Liver (tissue), 9 donors: Measurements from ENCODE around the gene CD226. TPM values are rescaled to one million over a fixed set of nuclear protein-coding genes. Genes with fewer than 3 reads are reported as not detected.

Source experiments
- DNase-seq: peaks from one replicate; pipeline ENCODE4 v3.0.0-alpha.2; 2017; ENCODE audit warnings: low spot score
- H3K27ac ChIP-seq, 2 donors: one replicate each; pipeline ENCODE4 v1.7.0; 2013; ENCODE audit warnings: inconsistent platforms in 2 of 2, low read length in 2 of 2, control low read depth in 1 of 2, low read depth in 1 of 2, mild to moderate bottlenecking in 1 of 2
- H3K27me3 ChIP-seq, 4 donors: one replicate each; pipeline versions ENCODE4 v1.6.1 to v1.7.0; 2013; ENCODE audit warnings: low read length in 3 of 4, inconsistent platforms in 1 of 4, mild to moderate bottlenecking in 1 of 4, moderate library complexity in 1 of 4; ENCODE audit not compliant: control insufficient read depth in 4 of 4, insufficient read depth in 4 of 4
- H3K36me3 ChIP-seq, 4 donors: one replicate each; pipeline versions ENCODE4 v1.6.1 to v1.7.0; 2013; ENCODE audit warnings: low read length in 3 of 4, mild to moderate bottlenecking in 3 of 4, low read depth in 1 of 4, moderate library complexity in 1 of 4; ENCODE audit not compliant: control insufficient read depth in 4 of 4, insufficient read depth in 3 of 4
- H3K4me1 ChIP-seq, 4 donors: one replicate each; pipeline versions ENCODE4 v1.6.1 to v1.7.0; 2013; ENCODE audit warnings: low read length in 3 of 4, mild to moderate bottlenecking in 3 of 4, moderate library complexity in 1 of 4; ENCODE audit not compliant: control insufficient read depth in 4 of 4, insufficient read depth in 4 of 4
- H3K4me3 ChIP-seq, 3 donors: one replicate each; pipeline versions ENCODE4 v1.6.1 to v1.7.0; 2013; ENCODE audit warnings: low read length in 3 of 3, control low read depth in 1 of 3, low read depth in 1 of 3, mild to moderate bottlenecking in 1 of 3
- H3K9ac ChIP-seq, 2 donors: one replicate each; pipeline ENCODE4 v1.7.0; 2013; ENCODE audit warnings: low read length in 2 of 2, mild to moderate bottlenecking in 2 of 2, moderate library complexity in 2 of 2, control low read depth in 1 of 2, low read depth in 1 of 2
- H3K9me3 ChIP-seq, 4 donors: one replicate each; pipeline versions ENCODE4 v1.6.1 to v1.7.0; 2013; ENCODE audit warnings: low read length in 3 of 4; ENCODE audit not compliant: control insufficient read depth in 4 of 4
- CTCF ChIP-seq: fragments of 150-350 bp; IDR thresholded peaks from 2 replicates; pipeline ENCODE4 v1.5.1; 2017; ENCODE audit warnings: improper control_type of control experiment, low read depth, low read length; ENCODE audit not compliant: missing input control
- EGR1 ChIP-seq, 2 donors: IDR thresholded peaks; 2 replicates each; pipeline ENCODE4 v1.6.1; 2016 to 2018; ENCODE audit warnings: antibody characterized with exemption in 2 of 2, low read depth in 2 of 2
- FOXA1 ChIP-seq: IDR thresholded peaks from 2 replicates; pipeline ENCODE4 v1.6.1; 2016; ENCODE audit warnings: antibody characterized with exemption
- FOXA2 ChIP-seq: IDR thresholded peaks from 2 replicates; pipeline ENCODE4 v1.6.1; 2016; ENCODE audit warnings: antibody characterized with exemption
- GABPA ChIP-seq, 2 donors: IDR thresholded peaks in 1 of 2; conservative IDR thresholded peaks in 1 of 2; 2 replicates each; pipeline ENCODE4 v1.6.1; 2016; ENCODE audit warnings: antibody characterized with exemption in 2 of 2, mild to moderate bottlenecking in 1 of 2, moderate library complexity in 1 of 2
- HNF4A ChIP-seq, 2 donors: conservative IDR thresholded peaks; 2 replicates each; pipeline ENCODE4 v1.6.1; 2016; ENCODE audit warnings: antibody characterized with exemption in 2 of 2, mild to moderate bottlenecking in 2 of 2
- HNF4G ChIP-seq: IDR thresholded peaks from 2 replicates; pipeline ENCODE4 v1.6.1; 2016; ENCODE audit warnings: antibody characterized with exemption
- JUND ChIP-seq, 2 donors: IDR thresholded peaks; 2 replicates each; pipeline ENCODE4 v1.6.1; 2016; ENCODE audit warnings: antibody characterized with exemption in 2 of 2
- NR2F2 ChIP-seq: IDR thresholded peaks from 2 replicates; pipeline ENCODE4 v1.6.1; 2016; ENCODE audit warnings: antibody characterized with exemption
- RAD21 ChIP-seq, 2 donors: IDR thresholded peaks; 2 replicates each; pipeline ENCODE4 v1.6.1; 2016; ENCODE audit warnings: antibody characterized with exemption in 2 of 2, mild to moderate bottlenecking in 2 of 2
- REST ChIP-seq: IDR thresholded peaks from 2 replicates; pipeline ENCODE4 v1.6.1; 2016; ENCODE audit warnings: antibody characterized with exemption, mild to moderate bottlenecking
- RXRA ChIP-seq, 2 donors: IDR thresholded peaks; 2 replicates each; pipeline ENCODE4 v1.6.1; 2017 to 2018; ENCODE audit warnings: antibody characterized with exemption in 2 of 2, mild to moderate bottlenecking in 1 of 2
- SP1 ChIP-seq: IDR thresholded peaks from 2 replicates; pipeline ENCODE4 v1.6.1; 2018; ENCODE audit warnings: antibody characterized with exemption, mild to moderate bottlenecking
- TAF1 ChIP-seq: conservative IDR thresholded peaks from 2 replicates; pipeline ENCODE4 v1.6.1; 2016; ENCODE audit warnings: antibody characterized with exemption, mild to moderate bottlenecking
- YY1 ChIP-seq: IDR thresholded peaks from 2 replicates; pipeline ENCODE4 v1.6.1; 2016; ENCODE audit warnings: antibody characterized with exemption, mild to moderate bottlenecking
- WGBS: extraction: QIAGEN DNeasy Blood & Tissue Kit; methylation state at CpG from one replicate; pipeline ENCODE4 v1.1.7; 2013; 5-methylcytosine and 5-hydroxymethylcytosine counted together
- polyA plus RNA-seq, 2 donors: library from polyadenylated mRNA; stranded (reverse) in 1 of 2; unstranded in 1 of 2; fragments of 200-250 nt in 1 of 2; fragments of >200 nt in 1 of 2; fragmentation: Nextera tagmentation in 1 of 2; extraction: Ambion mirVana in 1 of 2; gene quantifications; one replicate each; pipeline versions ENCODE4 v1.2.1 to v1.2.3, GENCODE V29; 2013 to 2015
- total RNA-seq, 2 donors: library from RNA; depleted of rRNA; stranded (reverse); fragments of >200 nt; gene quantifications; one replicate each; pipeline ENCODE4 v1.2.3, GENCODE V29; 2014
- TF ChIP-seq, protein P1 (sequence below): IDR thresholded peaks from 2 replicates; pipeline ENCODE4 v1.6.1; 2016; ENCODE audit warnings: antibody characterized with exemption
- TF ChIP-seq, protein P2 (sequence below): IDR thresholded peaks from 2 replicates; pipeline ENCODE4 v1.6.1; 2016; ENCODE audit warnings: antibody characterized with exemption
- TF ChIP-seq, protein P3 (sequence below): IDR thresholded peaks from 2 replicates; pipeline ENCODE4 v1.6.1; 2016; ENCODE audit warnings: antibody characterized with exemption
- donor health status: healthy.
- donor health status: healthy.
- donor health status: healthy.
- donor health status: healthy.
- donor health status: healthy.

Gene CD226
- total and polyA plus RNA-seq, 4 donors: 0.50 to 5.2 (median 3.0) TPM

DNA sequence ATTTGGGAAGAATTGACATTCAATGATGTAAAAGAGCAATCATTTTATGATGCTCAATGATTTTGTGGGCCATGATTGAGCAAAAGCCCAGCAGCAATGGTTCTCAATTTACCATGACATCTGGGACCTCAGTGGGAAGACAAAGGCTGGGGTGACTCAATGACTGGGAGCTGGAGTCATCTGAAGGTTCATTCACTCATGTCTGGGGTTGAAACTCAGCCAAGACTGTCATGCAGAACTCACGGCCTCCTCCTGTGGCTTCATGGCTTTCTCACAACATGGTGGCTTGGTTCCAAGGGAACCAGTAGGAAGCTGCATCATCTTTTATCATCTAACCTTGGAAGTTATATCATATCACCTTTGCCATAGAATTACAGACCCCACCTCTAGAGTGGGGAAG lies 45.1 kb upstream of the CD226 start:
- Histone ChIP-seq H3K36me3 (peaks cover 0 to 11% (median 3%) of the 10 kb centered on the region in 4 donors), H3K27ac (no peak overlapping the region), H3K9ac (no peak overlapping the region), H3K27me3 (no peaks in the 10 kb centered on the region), H3K9me3 (no peaks in the 10 kb centered on the region), H3K4me1 (peaks cover 0 to 3% (median 1%) of the 10 kb centered on the region in 4 donors), H3K4me3 (no peak overlapping the region)
- no peak for DNase-seq
- 93% methylated on average over 1 of the region's 1 CpG for WGBS
- TF ChIP-seq TAF1: no peak
- TF ChIP-seq, protein P1, sequence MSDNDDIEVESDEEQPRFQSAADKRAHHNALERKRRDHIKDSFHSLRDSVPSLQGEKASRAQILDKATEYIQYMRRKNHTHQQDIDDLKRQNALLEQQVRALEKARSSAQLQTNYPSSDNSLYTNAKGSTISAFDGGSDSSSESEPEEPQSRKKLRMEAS: no peak
- no peak for TF ChIP-seq EGR1 (IDR thresholded peaks at IDR 0.05; ENCODE audit: low read depth in 2 of 2)
- TF ChIP-seq, protein P2, sequence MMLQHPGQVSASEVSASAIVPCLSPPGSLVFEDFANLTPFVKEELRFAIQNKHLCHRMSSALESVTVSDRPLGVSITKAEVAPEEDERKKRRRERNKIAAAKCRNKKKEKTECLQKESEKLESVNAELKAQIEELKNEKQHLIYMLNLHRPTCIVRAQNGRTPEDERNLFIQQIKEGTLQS: no peak
- TF ChIP-seq CTCF: no peak
- no peak for TF ChIP-seq SP1
- TF ChIP-seq FOXA1: no peak
- TF ChIP-seq HNF4G: no peak
- no peak for TF ChIP-seq GABPA (IDR thresholded peaks at IDR 0.05 in 1 of 2, conservative IDR thresholded peaks at IDR 0.05 in 1 of 2)
- TF ChIP-seq REST: no peak
- TF ChIP-seq FOXA2: no peak
- TF ChIP-seq RXRA (IDR thresholded peaks at IDR 0.05): no peak
- TF ChIP-seq JUND (IDR thresholded peaks at IDR 0.05): no peak
- no peak for TF ChIP-seq YY1
- TF ChIP-seq HNF4A (conservative IDR thresholded peaks at IDR 0.05): no peak
- TF ChIP-seq, protein P3, sequence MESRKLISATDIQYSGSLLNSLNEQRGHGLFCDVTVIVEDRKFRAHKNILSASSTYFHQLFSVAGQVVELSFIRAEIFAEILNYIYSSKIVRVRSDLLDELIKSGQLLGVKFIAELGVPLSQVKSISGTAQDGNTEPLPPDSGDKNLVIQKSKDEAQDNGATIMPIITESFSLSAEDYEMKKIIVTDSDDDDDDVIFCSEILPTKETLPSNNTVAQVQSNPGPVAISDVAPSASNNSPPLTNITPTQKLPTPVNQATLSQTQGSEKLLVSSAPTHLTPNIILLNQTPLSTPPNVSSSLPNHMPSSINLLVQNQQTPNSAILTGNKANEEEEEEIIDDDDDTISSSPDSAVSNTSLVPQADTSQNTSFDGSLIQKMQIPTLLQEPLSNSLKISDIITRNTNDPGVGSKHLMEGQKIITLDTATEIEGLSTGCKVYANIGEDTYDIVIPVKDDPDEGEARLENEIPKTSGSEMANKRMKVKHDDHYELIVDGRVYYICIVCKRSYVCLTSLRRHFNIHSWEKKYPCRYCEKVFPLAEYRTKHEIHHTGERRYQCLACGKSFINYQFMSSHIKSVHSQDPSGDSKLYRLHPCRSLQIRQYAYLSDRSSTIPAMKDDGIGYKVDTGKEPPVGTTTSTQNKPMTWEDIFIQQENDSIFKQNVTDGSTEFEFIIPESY: no peak
- TF ChIP-seq NR2F2: no peak

DNA sequence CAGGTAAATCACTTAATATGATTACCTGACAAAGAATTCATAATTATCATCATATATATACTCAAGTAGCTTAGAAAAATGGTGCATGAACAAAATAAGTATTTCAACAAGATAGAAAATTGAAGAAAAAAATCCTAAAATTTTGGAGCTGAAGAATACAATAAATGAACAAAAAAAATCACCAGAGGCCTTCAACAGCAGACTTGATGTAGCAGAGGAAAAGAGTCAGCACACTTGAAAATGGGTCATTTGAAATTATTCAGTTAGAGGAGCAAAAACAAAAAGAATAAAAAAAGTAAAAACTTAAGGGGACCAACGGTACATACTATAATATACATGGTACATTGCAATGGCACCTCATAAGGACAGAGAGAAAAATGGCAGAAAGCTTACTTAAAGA lies 40.2 kb upstream of the CD226 start:
- TF ChIP-seq HNF4G: no peak
- no peak for TF ChIP-seq EGR1 (IDR thresholded peaks at IDR 0.05; ENCODE audit: low read depth in 2 of 2)
- TF ChIP-seq RXRA (IDR thresholded peaks at IDR 0.05): no peak
- TF ChIP-seq GABPA (IDR thresholded peaks at IDR 0.05 in 1 of 2, conservative IDR thresholded peaks at IDR 0.05 in 1 of 2): no peak
- no peak for TF ChIP-seq SP1
- no peak for TF ChIP-seq NR2F2
- no peak for TF ChIP-seq FOXA1
- TF ChIP-seq, protein P3: no peak
- TF ChIP-seq HNF4A (conservative IDR thresholded peaks at IDR 0.05): no peak
- TF ChIP-seq TAF1: no peak
- TF ChIP-seq, protein P1: no peak
- TF ChIP-seq, protein P2: no peak
- no peak for TF ChIP-seq YY1
- no peak for TF ChIP-seq FOXA2
- no peak for TF ChIP-seq RAD21 (IDR thresholded peaks at IDR 0.05)

More for the DNA sequence above, 40.2 kb upstream of the CD226 start:
- Histone ChIP-seq H3K36me3 (peaks cover 2 to 11% (median 5%) of the 10 kb centered on the region in 4 donors), H3K4me1 (no peaks in the 10 kb centered on the region), H3K27me3 (no peaks in the 10 kb centered on the region), H3K9me3 (no peaks in the 10 kb centered on the region), H3K27ac (no peak overlapping the region), H3K4me3 (no peak overlapping the region), H3K9ac (no peak overlapping the region)
- 99% methylated on average over 1 of the region's 1 CpG for WGBS
- no peak for DNase-seq
